OCI-LY7 (cell line): ENCODE results near the gene ASS1.

Experiments used
- CTCF ChIP-seq: fragments of 200-600 bp; sonication (generic); conservative IDR thresholded peaks from 2 replicates; pipeline ENCODE4 v1.5.1; 2014; ENCODE audit warnings: mild to moderate bottlenecking, antibody characterized with exemption, low read length, moderate library complexity, mixed read lengths
- EZH2phosphoT487 ChIP-seq: fragments of 200-600 bp; sonication (generic); IDR thresholded peaks from 2 replicates; pipeline ENCODE4 v1.6.1; 2018; ENCODE audit warnings: low read depth, borderline replicate concordance, mild to moderate bottlenecking, mixed run types, antibody characterized with exemption, low read length, moderate library complexity, mixed read lengths

- no peak for TF ChIP-seq CTCF
- TF ChIP-seq EZH2phosphoT487: no peak
Measured at GRCh38 chr9:130473009-130473408, 28.2 kb downstream of the ASS1 start.
